ENCODE data around the gene GCC2. TPM values are rescaled to one million over a fixed set of nuclear protein-coding genes. Genes with fewer than 3 reads are reported as not detected.

GCC2 gene
- total and polyA plus RNA-seq, 2 of the 8 experiments (the other 6 are each of a cell fraction or from before 2014, with no cell fraction given) = 4.6 to 54.9 TPM

- ChIA-PET POLR2A (ENCODE audit: partially characterized antibody) (interaction anchor here (1.1 kb wide), 1 partner anchor 15 kb away, joined by 4 read pairs; no protein-coding TSS in a partner anchor), CTCF (ENCODE audit: partially characterized antibody) (interaction anchor here (0.7 to 2.2 kb wide), 4 partner anchors 15 to 75 kb away, joined by 3 to 8 read pairs (median 5); no protein-coding TSS in a partner anchor)
These were observed 1.9 kb downstream of the GCC2 start for GRCh38 chr2:108450863-108451262.

More at GRCh38 chr2:108450863-108451262, 1.9 kb downstream of the GCC2 start:
- Histone ChIP-seq H2BK20ac (ENCODE audit: low read length) (no peak overlapping the region), H3K79me1 (ENCODE audit: low read depth, low read length) (no peaks in the 10 kb centered on the region), H2BK120ac (replicated peaks; ENCODE audit: low read depth, low read length) (no peak overlapping the region), H3K4me3 (ENCODE audit: extremely low read depth in 1 of 4, insufficient read depth in 2 of 4, low read depth in 3 of 4, low read length in 4 of 4) (no peak overlapping the region), H3K18ac (ENCODE audit: extremely low read depth, low read length) (no peak overlapping the region), H3K56ac (replicated peaks; ENCODE audit: insufficient read length, low read depth, low read length) (no peak overlapping the region), H3K36me3 (ENCODE audit: control insufficient read depth in 2 of 4, insufficient read depth in 4 of 4, low read length in 3 of 4) (peaks cover 0 to 35% (median 20%) of the 10 kb centered on the region in 4 experiments; a peak in 6 of 8 replicates), H3K79me2 (ENCODE audit: control insufficient read depth in 1 of 2, insufficient read depth in 2 of 2, low read length in 2 of 2) (peaks cover 4 to 16% of the 10 kb centered on the region in 2 experiments), H3K14ac (ENCODE audit: insufficient read length) (no peak overlapping the region), H2BK5ac (ENCODE audit: low read depth, low read length) (no peak overlapping the region), H3K9ac (replicated peaks in 1 of 4; ENCODE audit: extremely low read depth in 1 of 4, low read depth in 3 of 4, low read length in 3 of 4) (no peak overlapping the region), H4K8ac (ENCODE audit: extremely low read depth, insufficient read depth, low read length) (no peak overlapping the region), H2AK5ac (ENCODE audit: low read depth, low read length) (no peak overlapping the region), H3K4me1 (replicated peaks in 1 of 4; ENCODE audit: control insufficient read depth in 3 of 4, insufficient read depth in 4 of 4, low read length in 3 of 4) (peaks cover 0 to 4% (median 0%) of the 10 kb centered on the region in 4 experiments; a peak in 1 of 7 replicates), H4K91ac (replicated peaks; ENCODE audit: insufficient read length, low read length) (no peak overlapping the region), H3K4me2 (ENCODE audit: insufficient read depth in 1 of 2, low read depth in 2 of 2, low read length in 2 of 2) (no peak overlapping the region; a peak in 1 of 4 replicates), H3K4ac (replicated peaks; ENCODE audit: insufficient read length, low read depth, low read length) (no peak overlapping the region), H2AFZ (ENCODE audit: low read length) (no peak overlapping the region), H2BK15ac (ENCODE audit: low read length) (no peak overlapping the region), H3K23ac (ENCODE audit: insufficient read length) (no peak overlapping the region), H4K5ac (ENCODE audit: insufficient read length, low read depth, low read length) (no peak overlapping the region), H4K20me1 (replicated peaks in 1 of 2; ENCODE audit: control insufficient read depth in 1 of 2, insufficient read depth in 2 of 2, low read length in 2 of 2) (no peaks in the 10 kb centered on the region), H3K27me3 (replicated peaks in 1 of 4; ENCODE audit: control insufficient read depth in 3 of 4, extremely low read depth in 1 of 4, insufficient read depth in 3 of 4, low read length in 3 of 4) (no peaks in the 10 kb centered on the region), H3K23me2 (ENCODE audit: low read depth, low read length) (peaks cover 4% of the 10 kb centered on the region; the same call in 1 of the 2 replicates), H3K27ac (ENCODE audit: low read depth, low read length) (no peak overlapping the region), H3K9me3 (ENCODE audit: insufficient read depth in 2 of 2, low read depth in 1 of 2, low read length in 1 of 2) (no peaks in the 10 kb centered on the region), H2BK12ac (ENCODE audit: low read depth, low read length) (no peak overlapping the region)
- DNase-seq (ENCODE audit: low read depth in 1 of 2, low spot score in 2 of 2) = no peak
- WGBS, 2 experiments (ENCODE audit: extremely low coverage in 1 of 2, insufficient coverage in 1 of 2, insufficient read length in 1 of 2, insufficient replicate concordance in 2 of 2, low coverage in 1 of 2, low lambda C conversion rate in 2 of 2, missing lambda C conversion rate in 1 of 2) = 90% methylated on average over 3 of the region's 3 CpGs; no CpG with 5 or more reads in 1 of the 2 experiments
- TF ChIP-seq CTCF (IDR thresholded peaks at IDR 0.05; ENCODE audit: control extremely low read depth in 1 of 3, insufficient read depth in 1 of 3, low read depth in 1 of 3, low read length in 3 of 3) = no peak
- no peak for FAIRE-seq
